ENCODE data around the gene MTMR11.
"Not testable (repeated sequence)": the region's sequence is repeated elsewhere in the genome, so short reads cannot be mapped to it uniquely, and the experiment has no call there.

Gene MTMR11, protein sequence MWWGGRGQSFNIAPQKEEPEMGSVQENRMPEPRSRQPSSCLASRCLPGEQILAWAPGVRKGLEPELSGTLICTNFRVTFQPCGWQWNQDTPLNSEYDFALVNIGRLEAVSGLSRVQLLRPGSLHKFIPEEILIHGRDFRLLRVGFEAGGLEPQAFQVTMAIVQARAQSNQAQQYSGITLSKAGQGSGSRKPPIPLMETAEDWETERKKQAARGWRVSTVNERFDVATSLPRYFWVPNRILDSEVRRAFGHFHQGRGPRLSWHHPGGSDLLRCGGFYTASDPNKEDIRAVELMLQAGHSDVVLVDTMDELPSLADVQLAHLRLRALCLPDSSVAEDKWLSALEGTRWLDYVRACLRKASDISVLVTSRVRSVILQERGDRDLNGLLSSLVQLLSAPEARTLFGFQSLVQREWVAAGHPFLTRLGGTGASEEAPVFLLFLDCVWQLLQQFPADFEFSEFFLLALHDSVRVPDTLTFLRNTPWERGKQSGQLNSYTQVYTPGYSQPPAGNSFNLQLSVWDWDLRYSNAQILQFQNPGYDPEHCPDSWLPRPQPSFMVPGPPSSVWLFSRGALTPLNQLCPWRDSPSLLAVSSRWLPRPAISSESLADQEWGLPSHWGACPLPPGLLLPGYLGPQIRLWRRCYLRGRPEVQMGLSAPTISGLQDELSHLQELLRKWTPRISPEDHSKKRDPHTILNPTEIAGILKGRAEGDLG

GRCh38 chr1:149936170-149936991, at the start of gene MTMR11:
Gene MTMR11 (minus strand): TSS chr1:149936879. CDS start chr1:149936647, 232 bp downstream.
- DNase-seq = no peak

GRCh38 chr1:149979972-149980540, 43.4 kb upstream of the MTMR11 start:
- DNase-seq = no peak

DNA sequence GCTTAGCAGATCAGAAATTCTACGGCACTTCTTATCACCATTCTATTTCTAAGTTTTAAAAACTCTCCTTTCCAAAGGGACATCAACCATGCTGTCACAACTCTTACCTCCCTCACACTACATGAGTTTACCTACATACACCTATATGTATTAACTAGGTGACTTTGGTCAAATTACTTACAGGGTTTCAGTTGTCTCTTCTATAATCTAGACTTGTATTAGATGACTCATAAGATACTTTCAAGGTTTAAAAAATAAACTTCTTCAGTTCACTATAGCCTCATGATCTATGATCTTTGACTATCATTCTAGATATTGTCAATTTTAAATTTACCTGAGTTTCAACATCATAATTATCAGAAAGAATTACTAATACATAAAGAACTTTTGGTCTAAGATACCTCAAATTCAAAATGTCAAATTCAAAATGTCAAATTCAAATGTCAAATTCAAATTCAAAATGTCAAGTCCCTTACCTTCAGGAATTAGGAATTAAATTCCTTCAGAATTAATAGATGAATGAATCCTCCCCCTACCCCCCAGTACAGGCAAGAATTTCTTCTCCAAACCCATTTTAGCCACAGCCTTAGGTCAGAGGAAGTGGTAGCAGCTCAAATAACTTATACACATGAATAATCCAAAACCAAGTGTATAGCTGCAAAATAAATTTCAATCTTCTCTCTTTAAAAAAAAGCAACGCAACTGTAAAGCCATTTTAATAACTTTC, 42.7 kb upstream of the MTMR11 start:
- no peak for DNase-seq

GRCh38 chr1:149978547-149979023, 41.9 kb upstream of the MTMR11 start:
- DNase-seq = no peak

DNA sequence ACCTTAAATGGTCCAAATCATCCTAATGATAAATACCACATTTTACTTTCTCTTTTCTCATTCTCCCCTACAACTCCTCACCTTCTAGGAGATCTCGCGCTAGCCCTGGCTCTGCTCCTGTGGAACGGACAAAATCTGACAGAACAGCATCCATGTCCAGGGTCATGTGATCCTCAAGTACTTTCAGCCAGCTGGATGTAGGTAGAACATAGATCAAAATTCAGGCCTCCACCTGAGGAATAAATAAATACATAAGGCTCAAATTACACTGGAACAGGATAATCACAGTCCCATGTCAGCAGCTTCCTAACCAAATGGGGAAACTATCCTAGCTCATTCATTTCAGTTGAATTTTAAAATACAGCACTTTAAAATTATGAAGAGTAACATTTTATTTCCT, 40.7 kb upstream of the MTMR11 start:
- no peak for DNase-seq

GRCh38 chr1:149972547-149972946, 35.9 kb upstream of the MTMR11 start:
- DNase-seq = no peak

GRCh38 chr1:149967646-149968045, 31.0 kb upstream of the MTMR11 start:
- DNase-seq = no peak

DNA sequence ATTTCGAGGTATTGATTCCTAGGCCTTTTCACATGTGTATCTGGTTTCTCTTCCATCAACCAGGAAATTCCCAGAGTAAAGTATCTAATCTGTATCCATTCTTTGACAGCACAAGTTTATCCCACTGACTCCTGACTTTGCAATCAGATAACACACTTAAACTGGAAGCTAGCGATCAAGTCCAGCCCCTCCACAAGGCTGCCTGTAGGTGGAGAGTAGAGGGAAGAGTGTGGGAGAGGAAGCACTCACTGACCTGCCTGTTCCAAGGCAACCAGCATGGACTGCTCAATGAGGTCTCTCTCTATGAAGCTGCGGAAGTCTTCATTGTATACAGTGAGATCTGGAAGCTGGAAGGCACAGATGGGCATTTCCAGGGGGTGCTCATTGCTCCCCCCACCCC, 30.4 kb upstream of the MTMR11 start:
- DNase-seq = no peak

DNA sequence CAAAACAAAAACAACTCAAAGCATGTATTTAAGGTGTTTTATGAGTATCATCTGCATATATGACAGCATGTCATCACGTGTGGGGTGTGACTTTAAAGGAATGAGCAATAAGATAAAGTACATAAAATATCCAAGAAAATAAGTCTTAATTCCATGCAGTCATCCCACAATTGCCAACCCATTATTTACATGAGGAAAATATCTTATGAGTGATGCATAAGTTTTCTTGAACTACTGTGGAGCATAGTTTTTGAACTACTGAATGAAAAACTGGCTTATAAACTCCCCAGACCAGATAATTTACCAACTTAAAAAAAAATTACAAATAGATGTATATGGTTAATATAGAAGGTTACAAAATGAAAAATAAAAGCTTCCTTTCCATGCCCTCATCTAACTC, 29.7 kb upstream of the MTMR11 start:
- DNase-seq = no peak

DNA sequence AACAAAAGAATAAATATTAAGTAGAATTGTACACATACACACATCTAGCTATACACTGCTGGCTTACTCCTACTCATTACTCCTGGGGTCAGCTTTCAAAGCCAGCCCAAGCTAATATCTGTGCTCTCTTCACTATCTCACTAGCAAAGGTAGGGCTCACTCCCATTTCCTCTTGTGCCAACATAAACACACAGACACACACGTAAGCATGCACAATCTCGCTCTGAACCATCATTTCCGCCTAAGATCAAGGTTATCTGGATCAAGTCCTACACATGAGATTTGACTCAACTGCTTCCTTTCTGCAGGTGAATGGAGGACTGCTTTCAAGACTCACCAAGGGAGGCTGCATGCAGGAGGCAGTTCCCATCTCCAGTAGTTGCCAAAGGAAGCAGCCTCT, 28.8 kb upstream of the MTMR11 start:
- DNase-seq = no peak

DNA sequence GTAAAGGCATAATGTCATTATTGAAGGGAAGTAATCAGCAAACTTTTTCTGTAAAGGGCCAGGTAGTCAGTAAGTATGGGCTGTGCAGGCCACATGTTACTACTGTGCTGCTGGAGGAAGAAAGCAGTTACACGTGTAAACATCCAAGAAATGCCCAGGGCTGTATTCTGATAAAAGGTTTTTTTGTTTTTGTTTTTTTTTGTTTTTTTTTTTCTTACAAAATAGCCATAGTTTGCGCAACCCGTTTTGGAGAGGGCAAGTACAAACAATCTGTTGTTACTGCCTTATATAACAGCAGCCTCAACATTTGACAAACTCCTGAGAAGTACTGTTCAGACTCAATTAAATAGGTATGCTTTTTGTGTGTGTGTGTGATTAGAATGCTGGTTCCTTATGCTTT, 26.7 kb upstream of the MTMR11 start:
- DNase-seq = no peak

DNA sequence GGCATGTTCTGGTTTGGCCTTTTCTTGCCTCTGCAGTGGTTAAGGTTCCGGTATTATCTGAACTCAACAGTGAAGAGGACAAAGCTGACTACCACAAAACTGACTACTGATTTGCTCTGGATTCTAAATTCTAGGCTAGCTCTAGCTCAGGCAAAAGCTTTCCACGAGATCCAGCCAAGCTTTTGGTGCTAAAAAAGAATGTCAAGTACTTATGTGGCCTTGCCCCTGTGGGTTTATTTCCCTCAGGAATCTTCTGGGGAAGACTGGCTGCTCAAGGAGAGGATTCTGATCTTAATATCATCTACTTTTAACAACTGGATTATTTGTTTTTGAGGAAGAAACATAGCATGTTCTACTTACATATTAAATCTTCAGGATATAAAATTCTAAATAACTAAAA, 26.1 kb upstream of the MTMR11 start:
- DNase-seq = no peak

DNA sequence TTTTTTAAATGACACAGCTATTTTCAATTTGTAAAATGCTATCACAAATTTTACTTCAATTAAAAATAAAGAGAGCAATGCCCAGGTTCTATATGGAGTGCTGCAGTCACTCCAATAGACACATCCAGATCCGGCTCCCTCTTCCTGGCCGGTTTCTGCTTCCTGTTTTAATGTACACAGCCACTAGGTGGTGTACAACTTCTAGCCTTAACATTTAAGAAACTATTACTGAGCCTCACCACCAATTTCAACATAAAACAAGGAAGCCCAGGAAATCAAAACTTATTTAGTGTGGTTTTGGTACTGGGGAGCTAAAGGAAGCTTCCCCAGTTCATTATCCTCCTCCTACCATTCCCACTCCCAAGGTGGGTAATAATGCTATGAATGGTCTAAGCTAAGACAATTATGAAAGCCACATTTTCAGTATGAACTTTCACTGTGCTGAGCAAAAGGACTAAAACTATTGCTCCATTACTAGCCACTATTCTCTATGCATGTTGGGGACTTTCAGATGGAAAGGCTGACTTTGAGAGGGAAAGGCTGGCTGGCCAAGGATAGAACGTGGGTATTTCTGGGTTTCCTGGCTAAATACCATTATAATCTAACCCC, 25.5 kb upstream of the MTMR11 start:
- no peak for DNase-seq

DNA sequence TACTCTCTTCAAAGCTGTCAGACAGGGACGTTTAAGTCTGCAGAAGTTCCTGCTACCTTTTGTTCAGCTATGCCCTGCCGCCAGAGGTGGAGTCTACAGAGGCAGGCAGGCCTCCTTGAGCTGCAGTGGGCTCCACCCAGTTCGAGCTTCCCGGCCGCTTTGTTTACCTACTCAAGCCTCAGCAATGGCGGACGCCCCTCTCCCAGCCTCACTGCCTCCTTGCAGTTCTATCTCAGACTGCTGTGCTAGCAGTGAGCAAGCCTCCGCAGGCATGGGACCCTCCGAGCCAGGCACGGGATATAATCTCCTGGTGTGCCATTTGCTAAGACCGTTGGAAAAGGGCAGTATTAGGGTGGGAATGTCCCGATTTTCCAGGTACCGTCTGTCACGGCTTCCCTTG, 20.9 kb upstream of the MTMR11 start:
- not testable (repeated sequence) for DNase-seq

DNA sequence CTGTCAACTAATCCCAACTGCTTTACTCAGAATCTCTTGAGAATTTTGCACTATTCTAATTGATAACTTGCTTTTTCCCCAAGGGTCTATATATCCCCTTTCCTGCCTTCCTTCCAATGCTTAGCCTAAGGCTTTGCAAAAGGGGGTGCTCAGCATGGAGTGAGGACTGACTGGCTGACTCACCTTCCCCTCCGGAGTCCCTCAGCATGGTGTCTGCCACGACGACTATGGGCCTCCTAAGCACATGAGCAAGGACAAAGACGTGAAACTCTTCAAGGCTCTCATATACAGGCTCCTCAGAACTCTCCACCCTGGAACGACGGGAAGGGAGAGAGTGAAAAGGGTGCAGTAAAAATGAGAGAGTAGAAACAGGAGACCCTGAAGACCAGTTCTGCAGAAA, 13.2 kb upstream of the MTMR11 start:
- DNase-seq = no peak

DNA sequence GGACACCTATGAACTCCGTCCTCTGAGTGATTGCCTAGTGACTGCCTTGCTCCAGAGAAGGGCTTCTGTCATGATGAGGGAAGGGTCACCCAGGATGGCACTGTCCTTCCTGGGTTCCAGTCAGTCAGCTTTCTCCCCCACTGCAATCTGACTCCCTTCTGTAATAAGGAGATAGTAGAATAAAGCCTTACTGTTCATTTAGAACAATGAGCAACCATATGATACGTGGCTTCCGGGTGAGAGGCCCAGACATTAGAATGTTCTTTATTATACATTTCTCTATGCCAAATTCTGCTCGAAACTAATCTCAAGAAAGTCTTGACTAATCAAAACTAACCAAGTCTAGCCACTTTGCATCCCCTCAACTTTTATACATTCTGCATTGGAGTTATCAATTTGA, 8.5 kb upstream of the MTMR11 start:
- no peak for DNase-seq

GRCh38 chr1:149942885-149943284, 6.2 kb upstream of the MTMR11 start:
- no peak for DNase-seq

DNA sequence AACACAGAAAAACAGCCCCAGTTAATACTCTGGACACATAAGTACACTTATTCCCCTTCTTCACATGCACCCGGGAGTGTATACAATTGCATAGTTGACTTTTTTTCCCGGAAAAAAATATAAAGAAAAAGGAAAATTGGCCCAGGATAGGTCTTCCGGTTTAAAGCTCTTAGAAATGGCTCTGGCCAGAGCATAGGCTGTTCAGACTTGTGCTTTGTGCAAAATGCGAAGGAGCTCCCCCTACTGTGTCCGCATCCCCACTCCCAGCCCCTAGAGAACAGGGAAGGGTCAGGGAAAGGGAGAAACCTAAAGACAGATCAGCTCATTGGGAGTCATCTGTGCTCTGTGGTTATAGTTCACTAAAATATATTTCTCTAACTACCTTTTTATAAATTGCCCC, 5.5 kb upstream of the MTMR11 start:
- DNase-seq = no peak

- DNase-seq = no peak
These were observed 3.7 kb upstream of the MTMR11 start for GRCh38 chr1:149940427-149940826.

GRCh38 chr1:149938668-149939003, 2.0 kb upstream of the MTMR11 start:
- not testable (repeated sequence) for DNase-seq

DNA sequence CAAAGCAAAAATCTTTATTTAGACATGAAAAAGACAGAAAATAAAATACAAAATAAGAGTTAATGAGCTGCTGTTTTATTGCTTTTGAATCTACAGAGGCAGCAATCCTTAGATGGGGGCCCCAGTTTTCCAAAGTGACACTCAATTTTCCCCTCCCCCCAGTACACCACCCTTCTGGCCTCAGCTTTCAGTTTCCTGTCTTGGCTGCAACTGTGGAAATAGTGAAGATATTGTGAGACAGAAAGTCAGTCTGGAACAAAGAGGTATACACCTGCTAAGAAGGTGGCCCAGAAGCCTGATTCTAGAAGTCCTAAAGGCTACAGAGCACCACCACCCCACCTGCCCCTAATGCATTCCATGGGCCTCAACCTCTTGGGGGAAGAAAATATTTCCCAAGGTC, 1.1 kb upstream of the MTMR11 start:
- no peak for DNase-seq

Data from activated CD8-positive, alpha-beta memory T cell treated with anti-CD3 and anti-CD28 coated beads, Interleukin-2, amount 50 U/mL, for 48 hours (primary cell).